Ureter (tissue), 1 donor: ENCODE results near the gene COBL. TPM values are rescaled to one million over a fixed set of nuclear protein-coding genes. Genes with fewer than 3 reads are reported as not detected.

Source experiments
- DNase-seq: peaks from one replicate; pipeline ENCODE4 v3.0.0-alpha.2; 2020; ENCODE audit warnings: low spot score
- total RNA-seq: library from RNA; stranded (reverse); gene quantifications from one replicate; pipeline ENCODE4 v1.2.4, GENCODE V29; 2023
- donor health status: DM: yes; HTN: yes; CAD: no.

COBL gene
- total RNA-seq, 1 donor from 2014 or later = 1.3 TPM

- DNase-seq = peak; percentile 29
Observed at GRCh38 chr7:51023547-51023946, 293.1 kb downstream of the COBL start.

GRCh38 chr7:51022821-51023220 lies 293.8 kb downstream of the COBL start:
- DNase-seq = no peak

- peak; percentile 48 for DNase-seq
Observed at GRCh38 chr7:51021906-51022570, 294.6 kb downstream of the COBL start.

- DNase-seq = no peak
Observed at GRCh38 chr7:51020944-51021343, 295.7 kb downstream of the COBL start.

GRCh38 chr7:51019891-51020870 lies 296.4 kb downstream of the COBL start:
- peak; percentile 31 for DNase-seq

- DNase-seq = no peak
Observed at GRCh38 chr7:51019191-51019844, 297.3 kb downstream of the COBL start.

- DNase-seq = peak; percentile 31
Observed at GRCh38 chr7:51017576-51018535, 298.8 kb downstream of the COBL start.

GRCh38 chr7:51016546-51016945 lies 300.1 kb downstream of the COBL start:
- DNase-seq = no peak

GRCh38 chr7:51015581-51015980 lies 301.0 kb downstream of the COBL start:
- DNase-seq = no peak

- peak; percentile 29 for DNase-seq
Observed at GRCh38 chr7:51014811-51015210, 301.8 kb downstream of the COBL start.

- peak; percentile 31 for DNase-seq
Observed at GRCh38 chr7:51013861-51014511, 302.6 kb downstream of the COBL start.

- peak; percentile 29 for DNase-seq
Observed at GRCh38 chr7:51013218-51013786, 303.3 kb downstream of the COBL start.

- DNase-seq = no peak
Observed at GRCh38 chr7:51012569-51013217, 303.9 kb downstream of the COBL start.

GRCh38 chr7:51011710-51012350 lies 304.8 kb downstream of the COBL start:
- DNase-seq = no peak

GRCh38 chr7:51010534-51010933 lies 306.1 kb downstream of the COBL start:
- DNase-seq = no peak

- no peak for DNase-seq
Observed at GRCh38 chr7:51009716-51010496, 306.7 kb downstream of the COBL start.

- no peak for DNase-seq
Observed at GRCh38 chr7:51007551-51008505, 308.8 kb downstream of the COBL start.
